ENCODE results near the gene CD180. TPM values are rescaled to one million over a fixed set of nuclear protein-coding genes. Genes with fewer than 3 reads are reported as not detected.

The CD180 gene
- total and polyA plus RNA-seq, 2 experiments from 2014 or later, result not detected

DNA sequence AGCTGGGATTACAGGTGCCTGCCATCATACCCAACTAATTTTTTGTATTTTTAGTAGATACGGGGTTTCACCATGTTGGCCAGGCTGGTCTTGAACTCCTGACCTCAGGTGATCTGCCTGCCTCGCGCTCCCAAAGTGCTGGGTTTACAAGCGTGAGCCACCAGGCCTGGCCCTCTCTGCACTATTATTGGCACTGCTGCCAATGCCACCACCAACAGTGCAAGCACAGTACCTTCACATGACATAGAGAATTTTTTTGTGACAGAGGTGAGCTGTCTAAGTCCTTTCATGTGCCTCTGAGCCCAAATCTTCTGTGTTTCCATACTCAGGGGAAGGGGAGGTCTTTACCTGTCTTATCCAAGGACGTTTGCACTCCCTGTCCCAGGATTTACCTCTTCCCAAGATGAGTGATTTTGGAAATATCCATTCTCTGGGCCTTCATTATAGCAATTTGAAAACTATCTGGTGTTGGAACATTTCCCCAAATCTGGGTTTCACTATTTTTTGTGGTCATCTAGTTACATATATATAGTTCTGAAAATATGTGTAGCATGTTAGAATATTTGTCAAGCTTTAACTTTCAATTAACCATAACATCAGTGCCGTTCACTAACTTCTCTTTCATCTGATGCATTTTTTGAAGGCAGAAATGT, 5.4 kb upstream of the CD180 start:
- H2AFZ ChIP-seq, result no peak overlapping the region
- no peaks in the 10 kb centered on the region for H3K79me2 ChIP-seq (ENCODE audit: insufficient read depth)
- in situ Hi-C loops (cut with MboI), result no loop called here
- H3F3A ChIP-seq (ENCODE audit: insufficient read depth), result no peaks in the 10 kb centered on the region
- 70 to 72% methylated on average over 6 of the region's 6 CpGs for WGBS, 2 experiments (ENCODE audit: low coverage in 1 of 2, low lambda C conversion rate in 2 of 2, missing lambda C conversion rate in 2 of 2)
- H3K4me3 ChIP-seq, result no peak overlapping the region
- 0 out of 2 replicates have a peak, but pooled peaks cover 3% of the 10 kb centered on the region for H3K4me1 ChIP-seq (ENCODE audit: insufficient read depth)
- H3K9ac ChIP-seq, result no peak overlapping the region
- H3K27me3 ChIP-seq (replicated peaks; ENCODE audit: insufficient read depth), result no peaks in the 10 kb centered on the region
- H3K9me2 ChIP-seq (ENCODE audit: insufficient read depth), result no peaks in the 10 kb centered on the region
- H3K27ac ChIP-seq, result no peak overlapping the region
- no peaks in the 10 kb centered on the region for H3K9me3 ChIP-seq (ENCODE audit: low read depth)
- no peaks in the 10 kb centered on the region for H3K36me3 ChIP-seq (ENCODE audit: low read depth)
- no peaks in the 10 kb centered on the region for H4K20me1 ChIP-seq (ENCODE audit: insufficient read depth)
- no peak for TF ChIP-seq EZH2phosphoT487 (IDR thresholded peaks at IDR 0.05; ENCODE audit: insufficient read depth, low read depth)
- TF ChIP-seq EZH2 (IDR thresholded peaks at IDR 0.05; ENCODE audit: insufficient read depth, poor library complexity, severe bottlenecking), result no peak
- H3K4me2 ChIP-seq (ENCODE audit: unreplicated experiment), result no peak overlapping the region
- DNase-seq, result no peak

DNA sequence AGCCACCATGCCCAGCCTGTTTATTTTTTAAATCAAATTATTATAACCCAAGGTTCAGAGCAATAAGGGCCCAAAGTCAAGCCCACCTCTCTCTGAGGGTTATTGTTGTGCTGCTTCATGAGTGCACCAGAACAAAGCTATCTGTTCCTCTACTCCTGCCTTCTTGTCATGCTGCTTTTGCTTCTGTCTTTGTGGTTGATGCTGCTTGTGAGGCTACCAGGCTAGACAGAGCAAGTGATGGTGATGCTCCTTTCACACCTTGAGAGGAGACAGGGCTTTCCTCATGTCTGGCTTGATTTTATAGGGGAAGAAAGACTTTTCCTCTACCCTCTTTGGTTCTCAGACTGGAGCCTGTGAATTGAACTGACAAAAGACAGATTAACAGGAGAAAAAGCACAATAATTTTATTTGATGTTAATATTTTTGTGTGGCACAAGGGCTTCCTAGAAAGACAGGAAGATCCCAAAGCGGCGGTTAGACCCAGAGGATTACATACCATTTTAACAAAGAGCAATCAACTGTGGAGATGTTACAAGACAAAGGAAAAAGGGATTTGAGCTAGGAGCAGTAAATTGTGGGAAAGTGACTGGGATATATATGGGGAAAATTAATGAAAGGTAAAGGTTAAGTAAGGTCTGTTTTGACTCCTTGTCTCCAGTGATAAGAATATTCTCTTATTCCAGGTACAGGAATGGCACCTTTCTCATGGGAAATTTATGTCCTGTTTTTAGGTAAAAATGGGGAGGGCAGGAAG, 4.4 kb upstream of the CD180 start:
- no peaks in the 10 kb centered on the region for H3K9me2 ChIP-seq (ENCODE audit: insufficient read depth)
- TF ChIP-seq EZH2 (IDR thresholded peaks at IDR 0.05; ENCODE audit: insufficient read depth, poor library complexity, severe bottlenecking), result no peak
- no peak for TF ChIP-seq EZH2phosphoT487 (IDR thresholded peaks at IDR 0.05; ENCODE audit: insufficient read depth, low read depth)
- no peak overlapping the region for H2AFZ ChIP-seq
- H3K4me1 ChIP-seq (ENCODE audit: insufficient read depth), result no peaks in the 10 kb centered on the region
- in situ Hi-C loops (cut with MboI), result no loop called here
- DNase-seq, result no peak
- no peak overlapping the region for H3K27ac ChIP-seq
- WGBS, 2 experiments (ENCODE audit: low coverage in 1 of 2, low lambda C conversion rate in 2 of 2, missing lambda C conversion rate in 2 of 2), result 99 to 100% methylated on average over 2 of the region's 2 CpGs
- no peaks in the 10 kb centered on the region for H3K9me3 ChIP-seq (ENCODE audit: low read depth)
- H3F3A ChIP-seq (ENCODE audit: insufficient read depth), result no peaks in the 10 kb centered on the region
- no peaks in the 10 kb centered on the region for H4K20me1 ChIP-seq (ENCODE audit: insufficient read depth)
- no peaks in the 10 kb centered on the region for H3K27me3 ChIP-seq (replicated peaks; ENCODE audit: insufficient read depth)
- H3K36me3 ChIP-seq (ENCODE audit: low read depth), result no peaks in the 10 kb centered on the region
- no peak overlapping the region for H3K4me3 ChIP-seq
- no peak overlapping the region for H3K4me2 ChIP-seq (ENCODE audit: unreplicated experiment)
- H3K79me2 ChIP-seq (ENCODE audit: insufficient read depth), result no peaks in the 10 kb centered on the region
- no peak overlapping the region for H3K9ac ChIP-seq

DNA sequence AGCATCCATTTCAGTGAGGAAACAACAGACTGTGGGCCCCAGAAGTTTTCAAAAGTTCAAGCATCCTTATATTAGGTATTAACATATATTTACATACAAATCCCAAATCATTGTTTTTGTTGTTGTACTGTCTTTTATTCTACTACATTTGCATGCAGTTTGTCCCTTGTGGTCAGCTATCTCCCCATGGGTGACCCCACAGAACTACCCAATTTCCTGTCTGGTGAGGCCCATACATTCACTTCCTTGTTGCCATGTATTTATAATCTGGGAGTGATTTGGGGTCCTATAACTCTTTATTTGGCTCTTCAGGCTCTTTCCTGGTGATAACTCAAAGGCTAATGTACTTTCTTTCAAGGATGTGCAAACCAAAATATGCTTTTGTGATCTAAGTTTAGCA, 3.3 kb upstream of the CD180 start:
- no peak for DNase-seq
- Histone ChIP-seq H4K20me1 (ENCODE audit: insufficient read depth) (no peaks in the 10 kb centered on the region), H3K79me2 (ENCODE audit: insufficient read depth) (no peaks in the 10 kb centered on the region), H3K27me3 (replicated peaks; ENCODE audit: insufficient read depth) (no peaks in the 10 kb centered on the region), H3F3A (ENCODE audit: insufficient read depth) (no peaks in the 10 kb centered on the region), H3K4me2 (ENCODE audit: unreplicated experiment) (no peak overlapping the region), H3K9ac (no peak overlapping the region), H3K9me2 (ENCODE audit: insufficient read depth) (no peaks in the 10 kb centered on the region), H2AFZ (no peak overlapping the region), H3K4me1 (ENCODE audit: insufficient read depth) (no peaks in the 10 kb centered on the region), H3K36me3 (ENCODE audit: low read depth) (no peaks in the 10 kb centered on the region), H3K9me3 (ENCODE audit: low read depth) (no peaks in the 10 kb centered on the region), H3K4me3 (no peak overlapping the region), H3K27ac (no peak overlapping the region)
- no peak for TF ChIP-seq EZH2 (IDR thresholded peaks at IDR 0.05; ENCODE audit: insufficient read depth, poor library complexity, severe bottlenecking)
- in situ Hi-C loops (cut with MboI), result no loop called here

DNA sequence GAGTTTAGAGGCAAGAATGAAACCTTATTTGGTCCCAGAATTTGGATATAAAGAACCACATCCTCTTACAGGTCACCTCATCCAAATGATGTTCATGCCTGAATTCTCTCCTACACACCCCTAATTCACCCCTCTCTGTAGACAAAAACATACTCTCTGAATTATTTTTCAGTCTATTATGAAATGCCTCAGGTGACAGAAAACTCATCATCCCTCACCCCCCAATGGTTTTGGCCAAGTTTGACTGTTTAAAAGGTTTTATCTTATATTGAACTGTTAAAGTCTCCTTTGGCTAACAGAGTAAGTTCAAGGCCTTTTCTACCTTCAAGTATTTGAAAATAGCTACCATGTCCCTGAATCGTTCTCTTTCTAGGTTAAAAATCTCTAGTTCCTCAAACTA, 2.3 kb upstream of the CD180 start:
- WGBS, 2 experiments (ENCODE audit: low coverage in 1 of 2, low lambda C conversion rate in 2 of 2, missing lambda C conversion rate in 2 of 2), result 31 to 53% methylated on average over 1 of the region's 1 CpG
- no peaks in the 10 kb centered on the region for H3K79me2 ChIP-seq (ENCODE audit: insufficient read depth)
- H3K4me3 ChIP-seq, result no peak overlapping the region
- no peak overlapping the region for H2AFZ ChIP-seq
- no peak overlapping the region for H3K9ac ChIP-seq
- no peak for DNase-seq
- no peaks in the 10 kb centered on the region for H3F3A ChIP-seq (ENCODE audit: insufficient read depth)
- no peaks in the 10 kb centered on the region for H3K9me2 ChIP-seq (ENCODE audit: insufficient read depth)
- no peaks in the 10 kb centered on the region for H3K9me3 ChIP-seq (ENCODE audit: low read depth)
- no peak for TF ChIP-seq EZH2 (IDR thresholded peaks at IDR 0.05; ENCODE audit: insufficient read depth, poor library complexity, severe bottlenecking)
- TF ChIP-seq EZH2phosphoT487 (IDR thresholded peaks at IDR 0.05; ENCODE audit: insufficient read depth, low read depth), result no peak
- H3K4me1 ChIP-seq (ENCODE audit: insufficient read depth), result no peaks in the 10 kb centered on the region
- H3K36me3 ChIP-seq (ENCODE audit: low read depth), result no peaks in the 10 kb centered on the region
- no peaks in the 10 kb centered on the region for H3K27me3 ChIP-seq (replicated peaks; ENCODE audit: insufficient read depth)
- in situ Hi-C loops (cut with MboI), result no loop called here
- no peak overlapping the region for H3K27ac ChIP-seq
- no peaks in the 10 kb centered on the region for H4K20me1 ChIP-seq (ENCODE audit: insufficient read depth)
- H3K4me2 ChIP-seq (ENCODE audit: unreplicated experiment), result no peak overlapping the region
